GM23338 (cell line): ENCODE data around the gene LGR5. TPM values are rescaled to one million over a fixed set of nuclear protein-coding genes. Genes with fewer than 3 reads are reported as not detected.

Experiments used
- ATAC-seq: fragments of 200-7000 bp; cut with Tn5 transposase; 3 replicates; pipeline ENCODE4 v1.9.1; 2020
- DNase-seq: peaks from one replicate; pipeline ENCODE4 v3.0.0-alpha.2; 2015; ENCODE audit warnings: low spot score
- H2AFZ ChIP-seq: fragments of 200-600 bp; sonication (generic); 2 replicates; pipeline ENCODE4 v1.8.0; 2016; ENCODE audit warnings: antibody characterized with exemption, mild to moderate bottlenecking, moderate library complexity
- H3F3A ChIP-seq: fragments of 200-600 bp; sonication (generic); replicated peaks from 2 replicates; pipeline ENCODE4 v1.8.0; 2017; ENCODE audit warnings: antibody characterized with exemption, mixed run types, low read depth
- H3K27ac ChIP-seq: fragments of 200-600 bp; sonication (generic); 2 replicates; pipeline ENCODE4 v1.6.1; 2016; ENCODE audit warnings: low read depth
- H3K27me3 ChIP-seq: fragments of 200-600 bp; sonication (generic); 2 replicates; pipeline ENCODE4 v1.8.0; 2016; ENCODE audit warnings: mild to moderate bottlenecking, mixed run types, moderate library complexity; ENCODE audit not compliant: insufficient read depth
- H3K36me3 ChIP-seq: fragments of 200-600 bp; sonication (generic); 2 replicates; pipeline ENCODE4 v1.8.0; 2016; ENCODE audit warnings: mild to moderate bottlenecking; ENCODE audit not compliant: insufficient read depth
- H3K4me1 ChIP-seq: fragments of 200-600 bp; sonication (generic); 2 replicates; pipeline ENCODE4 v1.8.0; 2016; ENCODE audit warnings: mild to moderate bottlenecking, moderate library complexity; ENCODE audit not compliant: insufficient read depth
- H3K4me2 ChIP-seq: fragments of 200-600 bp; sonication (generic); 2 replicates; pipeline ENCODE4 v1.7.1; 2017; ENCODE audit warnings: mixed run types
- H3K4me3 ChIP-seq: fragments of 200-600 bp; sonication (generic); 2 replicates; pipeline ENCODE4 v1.6.1; 2016; ENCODE audit warnings: mixed run types
- H3K79me2 ChIP-seq: fragments of 200-600 bp; sonication (generic); replicated peaks from 2 replicates; pipeline ENCODE4 v1.8.0; 2017; ENCODE audit warnings: mild to moderate bottlenecking; ENCODE audit not compliant: insufficient read depth
- H3K9me2 ChIP-seq: fragments of 200-600 bp; sonication (generic); 2 replicates; pipeline ENCODE4 v1.8.0; 2017; ENCODE audit not compliant: insufficient read depth
- H4K20me1 ChIP-seq: fragments of 200-600 bp; sonication (generic); replicated peaks from 2 replicates; pipeline ENCODE4 v1.8.0; 2017; ENCODE audit warnings: mild to moderate bottlenecking; ENCODE audit not compliant: insufficient read depth
- H3K27ac Mint-ChIP-seq: 2 replicates; pipeline ENCODE4 v1.8.0; 2020; ENCODE audit warnings: inconsistent platforms, mild to moderate bottlenecking, moderate library complexity, mixed read lengths
- H3K27me3 Mint-ChIP-seq: 3 replicates; pipeline ENCODE4 v1.8.0; 2022; ENCODE audit warnings: low read depth, mild to moderate bottlenecking, moderate library complexity, mixed read lengths, inconsistent platforms; ENCODE audit not compliant: insufficient read depth, poor library complexity
- H3K36me3 Mint-ChIP-seq: 3 replicates; pipeline ENCODE4 v1.8.0; 2021; ENCODE audit warnings: low read depth, mild to moderate bottlenecking, inconsistent platforms, moderate library complexity, mixed read lengths
- H3K4me1 Mint-ChIP-seq: 3 replicates; pipeline ENCODE4 v1.8.0; 2020; ENCODE audit warnings: mild to moderate bottlenecking, inconsistent platforms, mixed read lengths
- H3K4me3 Mint-ChIP-seq: 3 replicates; pipeline ENCODE4 v1.8.0; 2021; ENCODE audit warnings: moderate library complexity, mild to moderate bottlenecking, inconsistent platforms, mixed read lengths
- H3K9me3 Mint-ChIP-seq: 3 replicates; pipeline ENCODE4 v1.8.0; 2020; ENCODE audit warnings: moderate library complexity, mild to moderate bottlenecking, inconsistent platforms, mixed read lengths
- EZH2phosphoT487 ChIP-seq: fragments of 200-600 bp; sonication (generic); IDR thresholded peaks from one replicate; pipeline ENCODE4 v1.8.1; 2018; ENCODE audit warnings: antibody characterized with exemption; ENCODE audit not compliant: unreplicated experiment
- POLR2AphosphoS5 ChIP-seq: IDR thresholded peaks from 2 replicates; pipeline ENCODE4 v1.6.1; 2016; ENCODE audit warnings: antibody characterized with exemption, low read depth
- STAT1 ChIP-seq: IDR thresholded peaks from one replicate; pipeline ENCODE4 v1.6.1; 2016; ENCODE audit warnings: antibody characterized with exemption; ENCODE audit not compliant: unreplicated experiment
- ZNF114 ChIP-seq: fragments of 250-450 bp; sonication (Bioruptor Pico); IDR thresholded peaks from 2 replicates; pipeline ENCODE4 v1.5.0; 2020; ENCODE audit warnings: mild to moderate bottlenecking, moderate library complexity
- polyA plus RNA-seq: library from polyadenylated mRNA; unstranded; fragments of >200 nt; fragmentation: Nextera tagmentation; extraction: Ambion mirVana; gene quantifications from 2 replicates; pipeline ENCODE4 v1.2.1, GENCODE V29; 2016
- total RNA-seq: library from RNA; depleted of rRNA; stranded (reverse); fragments of >200 nt; shearing (Covaris generic); gene quantifications from 2 replicates; pipeline ENCODE4 v1.2.3, GENCODE V29; 2014
- TF ChIP-seq, protein P1 (sequence below): fragments of 250-450 bp; sonication (Bioruptor Pico); IDR thresholded peaks from 2 replicates; pipeline ENCODE4 v1.5.0; 2020; ENCODE audit warnings: mild to moderate bottlenecking, moderate library complexity
- TF ChIP-seq, protein P2 (sequence below): IDR thresholded peaks from 2 replicates; pipeline ENCODE4 v1.6.1; 2016; ENCODE audit warnings: antibody characterized with exemption

Gene LGR5
- total and polyA plus RNA-seq, 2 experiments from 2014 or later = 0.17 to 0.26 TPM

DNA sequence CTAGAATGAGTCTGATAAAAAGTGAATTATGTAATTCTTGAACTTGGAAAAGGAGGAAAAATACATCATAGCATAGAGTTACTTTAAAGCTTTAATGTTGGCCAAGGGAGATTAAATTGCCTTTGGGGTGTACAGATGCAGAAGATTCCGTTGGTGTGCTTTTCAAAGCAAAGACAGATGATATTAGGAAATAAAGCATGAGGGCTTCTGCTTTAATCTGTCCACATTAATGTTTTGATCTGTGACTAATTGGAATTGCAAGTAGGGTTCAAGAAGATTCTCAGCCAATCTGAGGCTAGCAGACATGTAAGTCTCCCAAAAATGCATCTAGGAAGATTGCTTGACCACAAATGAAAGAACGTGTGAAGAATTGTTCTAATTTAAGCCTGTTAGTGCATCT lies 35.2 kb downstream of the LGR5 start (continued):
- TF ChIP-seq, protein P1, sequence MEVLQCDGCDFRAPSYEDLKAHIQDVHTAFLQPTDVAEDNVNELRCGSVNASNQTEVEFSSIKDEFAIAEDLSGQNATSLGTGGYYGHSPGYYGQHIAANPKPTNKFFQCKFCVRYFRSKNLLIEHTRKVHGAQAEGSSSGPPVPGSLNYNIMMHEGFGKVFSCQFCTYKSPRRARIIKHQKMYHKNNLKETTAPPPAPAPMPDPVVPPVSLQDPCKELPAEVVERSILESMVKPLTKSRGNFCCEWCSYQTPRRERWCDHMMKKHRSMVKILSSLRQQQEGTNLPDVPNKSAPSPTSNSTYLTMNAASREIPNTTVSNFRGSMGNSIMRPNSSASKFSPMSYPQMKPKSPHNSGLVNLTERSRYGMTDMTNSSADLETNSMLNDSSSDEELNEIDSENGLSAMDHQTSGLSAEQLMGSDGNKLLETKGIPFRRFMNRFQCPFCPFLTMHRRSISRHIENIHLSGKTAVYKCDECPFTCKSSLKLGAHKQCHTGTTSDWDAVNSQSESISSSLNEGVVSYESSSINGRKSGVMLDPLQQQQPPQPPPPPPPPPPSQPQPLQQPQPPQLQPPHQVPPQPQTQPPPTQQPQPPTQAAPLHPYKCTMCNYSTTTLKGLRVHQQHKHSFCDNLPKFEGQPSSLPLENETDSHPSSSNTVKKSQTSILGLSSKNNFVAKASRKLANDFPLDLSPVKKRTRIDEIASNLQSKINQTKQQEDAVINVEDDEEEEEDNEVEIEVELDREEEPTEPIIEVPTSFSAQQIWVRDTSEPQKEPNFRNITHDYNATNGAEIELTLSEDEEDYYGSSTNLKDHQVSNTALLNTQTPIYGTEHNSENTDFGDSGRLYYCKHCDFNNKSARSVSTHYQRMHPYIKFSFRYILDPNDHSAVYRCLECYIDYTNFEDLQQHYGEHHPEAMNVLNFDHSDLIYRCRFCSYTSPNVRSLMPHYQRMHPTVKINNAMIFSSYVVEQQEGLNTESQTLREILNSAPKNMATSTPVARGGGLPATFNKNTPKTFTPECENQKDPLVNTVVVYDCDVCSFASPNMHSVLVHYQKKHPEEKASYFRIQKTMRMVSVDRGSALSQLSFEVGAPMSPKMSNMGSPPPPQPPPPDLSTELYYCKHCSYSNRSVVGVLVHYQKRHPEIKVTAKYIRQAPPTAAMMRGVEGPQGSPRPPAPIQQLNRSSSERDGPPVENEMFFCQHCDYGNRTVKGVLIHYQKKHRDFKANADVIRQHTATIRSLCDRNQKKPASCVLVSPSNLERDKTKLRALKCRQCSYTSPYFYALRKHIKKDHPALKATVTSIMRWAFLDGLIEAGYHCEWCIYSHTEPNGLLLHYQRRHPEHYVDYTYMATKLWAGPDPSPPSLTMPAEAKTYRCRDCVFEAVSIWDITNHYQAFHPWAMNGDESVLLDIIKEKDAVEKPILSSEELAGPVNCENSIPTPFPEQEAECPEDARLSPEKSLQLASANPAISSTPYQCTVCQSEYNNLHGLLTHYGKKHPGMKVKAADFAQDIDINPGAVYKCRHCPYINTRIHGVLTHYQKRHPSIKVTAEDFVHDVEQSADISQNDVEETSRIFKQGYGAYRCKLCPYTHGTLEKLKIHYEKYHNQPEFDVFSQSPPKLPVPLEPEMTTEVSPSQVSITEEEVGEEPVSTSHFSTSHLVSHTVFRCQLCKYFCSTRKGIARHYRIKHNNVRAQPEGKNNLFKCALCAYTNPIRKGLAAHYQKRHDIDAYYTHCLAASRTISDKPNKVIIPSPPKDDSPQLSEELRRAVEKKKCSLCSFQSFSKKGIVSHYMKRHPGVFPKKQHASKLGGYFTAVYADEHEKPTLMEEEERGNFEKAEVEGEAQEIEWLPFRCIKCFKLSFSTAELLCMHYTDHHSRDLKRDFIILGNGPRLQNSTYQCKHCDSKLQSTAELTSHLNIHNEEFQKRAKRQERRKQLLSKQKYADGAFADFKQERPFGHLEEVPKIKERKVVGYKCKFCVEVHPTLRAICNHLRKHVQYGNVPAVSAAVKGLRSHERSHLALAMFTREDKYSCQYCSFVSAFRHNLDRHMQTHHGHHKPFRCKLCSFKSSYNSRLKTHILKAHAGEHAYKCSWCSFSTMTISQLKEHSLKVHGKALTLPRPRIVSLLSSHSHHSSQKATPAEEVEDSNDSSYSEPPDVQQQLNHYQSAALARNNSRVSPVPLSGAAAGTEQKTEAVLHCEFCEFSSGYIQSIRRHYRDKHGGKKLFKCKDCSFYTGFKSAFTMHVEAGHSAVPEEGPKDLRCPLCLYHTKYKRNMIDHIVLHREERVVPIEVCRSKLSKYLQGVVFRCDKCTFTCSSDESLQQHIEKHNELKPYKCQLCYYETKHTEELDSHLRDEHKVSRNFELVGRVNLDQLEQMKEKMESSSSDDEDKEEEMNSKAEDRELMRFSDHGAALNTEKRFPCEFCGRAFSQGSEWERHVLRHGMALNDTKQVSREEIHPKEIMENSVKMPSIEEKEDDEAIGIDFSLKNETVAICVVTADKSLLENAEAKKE (CRISPR knock-in tag) = no peak

DNA sequence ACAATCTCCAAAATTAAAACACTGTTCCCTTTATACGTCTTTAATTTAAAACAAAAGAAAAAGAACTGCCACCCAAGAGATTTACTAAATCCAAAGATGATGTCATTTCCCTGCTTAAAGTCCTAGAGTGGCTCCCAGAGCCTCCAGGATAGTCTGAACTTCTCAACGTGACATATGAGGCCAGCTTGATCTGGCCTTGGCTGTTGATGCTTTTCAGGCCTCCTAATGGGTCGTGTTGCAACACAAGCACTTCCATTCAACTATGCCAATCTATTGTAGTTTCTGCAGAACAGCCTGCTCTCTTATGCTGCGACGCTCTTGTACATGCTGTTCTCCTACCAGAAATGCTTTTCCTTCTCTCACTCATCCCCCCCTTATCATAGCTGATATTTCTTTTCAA lies 35.7 kb downstream of the LGR5 start:
- Histone ChIP-seq H4K20me1 (no peaks in the 10 kb centered on the region), H3K36me3 (no peaks in the 10 kb centered on the region), H3K79me2 (no peaks in the 10 kb centered on the region), H3F3A (no peaks in the 10 kb centered on the region), H2AFZ (no peak overlapping the region), H3K27ac (no peak overlapping the region), H3K4me3 (no peak overlapping the region), H3K9me2 (no peaks in the 10 kb centered on the region), H3K4me1 (no peaks in the 10 kb centered on the region), H3K27me3 (no peaks in the 10 kb centered on the region), H3K4me2 (no peak overlapping the region)
- ATAC-seq (no peak), DNase-seq (no peak)
- TF ChIP-seq STAT1 (no peak), EZH2phosphoT487 (no peak), ZNF114 (CRISPR knock-in tag) (no peak), POLR2AphosphoS5 (no peak)
- TF ChIP-seq, protein P2, sequence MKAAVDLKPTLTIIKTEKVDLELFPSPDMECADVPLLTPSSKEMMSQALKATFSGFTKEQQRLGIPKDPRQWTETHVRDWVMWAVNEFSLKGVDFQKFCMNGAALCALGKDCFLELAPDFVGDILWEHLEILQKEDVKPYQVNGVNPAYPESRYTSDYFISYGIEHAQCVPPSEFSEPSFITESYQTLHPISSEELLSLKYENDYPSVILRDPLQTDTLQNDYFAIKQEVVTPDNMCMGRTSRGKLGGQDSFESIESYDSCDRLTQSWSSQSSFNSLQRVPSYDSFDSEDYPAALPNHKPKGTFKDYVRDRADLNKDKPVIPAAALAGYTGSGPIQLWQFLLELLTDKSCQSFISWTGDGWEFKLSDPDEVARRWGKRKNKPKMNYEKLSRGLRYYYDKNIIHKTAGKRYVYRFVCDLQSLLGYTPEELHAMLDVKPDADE = no peak
- Mint-ChIP-seq H3K9me3 (no peaks in the 10 kb centered on the region), H3K36me3 (no peaks in the 10 kb centered on the region), H3K27ac (no peak overlapping the region), H3K4me3 (no peak overlapping the region), H3K4me1 (no peaks in the 10 kb centered on the region), H3K27me3 (no peaks in the 10 kb centered on the region)
